ENCODE data around the gene TP53RK. TPM values are rescaled to one million over a fixed set of nuclear protein-coding genes. Genes with fewer than 3 reads are reported as not detected.

The TP53RK gene
- total RNA-seq, 1 donor from 2014 or later: 12.0 TPM

GRCh38 chr20:46701556-46701955 is 12.3 kb upstream of the TP53RK start:
- H3K27ac Mint-ChIP-seq (ENCODE audit: unreplicated experiment): no peak overlapping the region
- H3K9me3 Mint-ChIP-seq (ENCODE audit: low read depth): peaks cover 6% of the 10 kb centered on the region

GRCh38 chr20:46701057-46701456 is 11.8 kb upstream of the TP53RK start:
- peaks cover 5% of the 10 kb centered on the region for H3K4me1 Mint-ChIP-seq (ENCODE audit: low read depth)

More at GRCh38 chr20:46701556-46701955, 12.3 kb upstream of the TP53RK start:
- TF ChIP-seq CTCF (IDR thresholded peaks at IDR 0.05): no peak
- Mint-ChIP-seq H3K4me3 (ENCODE audit: unreplicated experiment) (no peak overlapping the region), H3K27me3 (ENCODE audit: low read depth) (no peaks in the 10 kb centered on the region), H3K4me1 (ENCODE audit: low read depth) (no peaks in the 10 kb centered on the region), H3K36me3 (ENCODE audit: low read depth) (peaks cover 3% of the 10 kb centered on the region)
- no peak for DNase-seq (ENCODE audit: low spot score)

GRCh38 chr20:46700481-46700880 is 11.2 kb upstream of the TP53RK start:
- TF ChIP-seq CTCF (IDR thresholded peaks at IDR 0.05): no peak
- DNase-seq (ENCODE audit: low spot score): no peak
- peaks cover 3% of the 10 kb centered on the region for H3K9me3 Mint-ChIP-seq (ENCODE audit: low read depth)
- no peaks in the 10 kb centered on the region for H3K36me3 Mint-ChIP-seq (ENCODE audit: low read depth)
- H3K4me1 Mint-ChIP-seq (ENCODE audit: low read depth): peaks cover 11% of the 10 kb centered on the region
- no peak overlapping the region for H3K4me3 Mint-ChIP-seq (ENCODE audit: unreplicated experiment)
- H3K27me3 Mint-ChIP-seq (ENCODE audit: low read depth): no peaks in the 10 kb centered on the region
- H3K27ac Mint-ChIP-seq (ENCODE audit: unreplicated experiment): no peak overlapping the region

More at GRCh38 chr20:46701057-46701456, 11.8 kb upstream of the TP53RK start:
- Mint-ChIP-seq H3K27me3 (ENCODE audit: low read depth) (no peaks in the 10 kb centered on the region), H3K27ac (ENCODE audit: unreplicated experiment) (no peak overlapping the region), H3K4me3 (ENCODE audit: unreplicated experiment) (no peak overlapping the region), H3K9me3 (ENCODE audit: low read depth) (peaks cover 3% of the 10 kb centered on the region), H3K36me3 (ENCODE audit: low read depth) (no peaks in the 10 kb centered on the region)
- DNase-seq (ENCODE audit: low spot score): no peak
- no peak for TF ChIP-seq CTCF (IDR thresholded peaks at IDR 0.05)

- Mint-ChIP-seq H3K9me3 (ENCODE audit: low read depth) (peaks cover 3% of the 10 kb centered on the region), H3K27ac (ENCODE audit: unreplicated experiment) (no peak overlapping the region), H3K4me1 (ENCODE audit: low read depth) (peaks cover 12% of the 10 kb centered on the region), H3K4me3 (ENCODE audit: unreplicated experiment) (no peak overlapping the region), H3K36me3 (ENCODE audit: low read depth) (no peaks in the 10 kb centered on the region), H3K27me3 (ENCODE audit: low read depth) (no peaks in the 10 kb centered on the region)
- DNase-seq (ENCODE audit: low spot score): no peak
- TF ChIP-seq CTCF (IDR thresholded peaks at IDR 0.05): peak; percentile 80
Observed at GRCh38 chr20:46699651-46700359, 10.6 kb upstream of the TP53RK start.

GRCh38 chr20:46698788-46699187 is 9.5 kb upstream of the TP53RK start:
- Mint-ChIP-seq H3K9me3 (ENCODE audit: low read depth) (peaks cover 3% of the 10 kb centered on the region), H3K27ac (ENCODE audit: unreplicated experiment) (no peak overlapping the region), H3K4me1 (ENCODE audit: low read depth) (peaks cover 18% of the 10 kb centered on the region)

More at GRCh38 chr20:46698788-46699187, 9.5 kb upstream of the TP53RK start:
- no peak overlapping the region for H3K4me3 Mint-ChIP-seq (ENCODE audit: unreplicated experiment)
- no peak for DNase-seq (ENCODE audit: low spot score)
- no peak for TF ChIP-seq CTCF (IDR thresholded peaks at IDR 0.05)
- no peaks in the 10 kb centered on the region for H3K36me3 Mint-ChIP-seq (ENCODE audit: low read depth)
- H3K27me3 Mint-ChIP-seq (ENCODE audit: low read depth): no peaks in the 10 kb centered on the region
